Measurements from ENCODE around the gene ACTR2. TPM values are rescaled to one million over a fixed set of nuclear protein-coding genes. Genes with fewer than 3 reads are reported as not detected.
A peak's percentile ranks its signal among the peaks of the same experiment; 100 is the strongest.

ACTR2 gene
- total and polyA plus RNA-seq, 9 of the 15 experiments (the other 6 are each of a cell fraction or from before 2014, with no cell fraction given), result 47.3 to 239 (median 108) TPM

GRCh38 chr2:65291216-65292105, 63.8 kb downstream of the ACTR2 start:
- DNase-seq (ENCODE audit: extremely low read depth in 1 of 4, low spot score in 3 of 4), result no peak
- no TSS peak for BruUV-seq (replicated peaks)
- H3K9me3 ChIP-seq (replicated peaks; ENCODE audit: control insufficient read depth, insufficient read depth, low read depth, low read length), result no peaks in the 10 kb centered on the region
- H3K36me3 ChIP-seq (ENCODE audit: control insufficient read depth, insufficient read depth, low read length), result no peaks in the 10 kb centered on the region
- no peak overlapping the region for H3K4me3 ChIP-seq
- H2AFZ ChIP-seq (ENCODE audit: low read depth, low read length), result peak overlapping the region; percentile 15; the same call in 1 of the 2 replicates
- no peak overlapping the region for H3K4me2 ChIP-seq (ENCODE audit: insufficient read depth, low read length)
- POLR2A ChIA-PET, result interaction anchor here (0.6 to 2.7 kb wide), 2 partner anchors 15 to 190 kb away, joined by 3 to 16 read pairs; no protein-coding TSS in a partner anchor
- H3K9ac ChIP-seq (ENCODE audit: insufficient read depth in 1 of 2, low read depth in 2 of 2, low read length in 2 of 2), result no peak overlapping the region
- CTCF ChIA-PET (ENCODE audit: low intra/inter-chr PET ratio), result interaction anchor here (0.6 kb wide), 1 partner anchor 191 kb away, joined by 4 read pairs; no protein-coding TSS in a partner anchor
- WGBS (ENCODE audit: insufficient coverage, low coverage, missing lambda C conversion rate), result 71% methylated on average over 11 of the region's 11 CpGs
- no peak for FAIRE-seq
- H3K9me1 ChIP-seq (ENCODE audit: control insufficient read depth, insufficient read depth, low read length), result no peaks in the 10 kb centered on the region
- intact Hi-C loops (cut with micrococcal nuclease), result no loop called here
- ATAC-seq, result no peak
- in situ Hi-C loops (cut with MboI), result no loop called here
- TF ChIP-seq ZFP36 (IDR thresholded peaks at IDR 0.05; ENCODE audit: low read depth, low read length, partially characterized antibody) (peak; percentile 52), CTCF (IDR thresholded peaks at IDR 0.05 in 2 of 3, conservative IDR thresholded peaks at IDR 0.05 in 1 of 3; ENCODE audit: insufficient read depth in 2 of 3, low read depth in 1 of 3, low read length in 3 of 3) (0 out of 6 replicates have a peak, but pooled peaks of 1 of the 3 experiments have one; percentile 4), KDM1A (IDR thresholded peaks at IDR 0.05) (0 out of 4 replicates have a peak, but pooled peaks of 1 of the 2 experiments have one; percentile 13), ZNF592 (IDR thresholded peaks at IDR 0.05) (0 out of 2 replicates have a peak, but pooled peaks have one; percentile 51), EZH2 (IDR thresholded peaks at IDR 0.05; ENCODE audit: borderline replicate concordance, low read depth, low read length) (no peak), SIRT6 (IDR thresholded peaks at IDR 0.05; ENCODE audit: low read depth, low read length) (no peak)
- H3K27ac ChIP-seq (ENCODE audit: extremely low read depth, low read depth, low read length), result no peak overlapping the region
- no peaks in the 10 kb centered on the region for H3K79me2 ChIP-seq (ENCODE audit: control insufficient read depth, insufficient read depth, low read length)
- no peaks in the 10 kb centered on the region for H4K20me1 ChIP-seq (replicated peaks; ENCODE audit: control insufficient read depth, insufficient read depth, low read length)
- H3K4me1 ChIP-seq (replicated peaks in 1 of 2; ENCODE audit: control insufficient read depth in 2 of 2, insufficient read depth in 2 of 2, low read length in 2 of 2), result peaks cover 30 to 34% of the 10 kb centered on the region in 2 experiments
- no peaks in the 10 kb centered on the region for H3K27me3 ChIP-seq (ENCODE audit: control insufficient read depth in 2 of 2, insufficient read depth in 2 of 2, low read length in 2 of 2)

Measured in K562 (cell line).